GM12878 (cell line): ENCODE measurements around the gene PPP5C. TPM values are rescaled to one million over a fixed set of nuclear protein-coding genes. Genes with fewer than 3 reads are reported as not detected.

Experiments used
- ATAC-seq: fragments of 200-7000 bp; cut with Tn5 transposase; 3 replicates; pipeline ENCODE4 v1.9.1; 2020; ENCODE audit warnings: mild to moderate bottlenecking, moderate library complexity
- BruUV-seq: library from RNA; stranded (reverse); fragments of 400-500 nt; replicated peaks from 2 replicates; lab custom pipeline; 2021; lab: Mats Ljungman, UMichigan
- CTCF ChIA-PET: fragments of 300-600 bp; sonication (Branson Sonifier 250); formaldehyde crosslinking; extraction: SDS; loops from one replicate; lab custom pipeline; 2021; ENCODE audit warnings: inconsistent platforms; lab: Yijun Ruan, JAX
- POLR2A ChIA-PET: fragments of 350-600 bp; formaldehyde crosslinking; extraction: SDS; loops from one replicate; lab custom pipeline; 2021; ENCODE audit warnings: inconsistent platforms; lab: Charles Lee
- RAD21 ChIA-PET: fragments of 300-600 bp; sonication (Branson Sonifier 250); formaldehyde crosslinking; loops from one replicate; lab custom pipeline; 2023; ENCODE audit warnings: antibody characterized with exemption; ENCODE audit not compliant: unreplicated experiment; lab: Charles Lee
- SMC1A ChIA-PET: fragments of 300-600 bp; sonication (Branson Sonifier 250); formaldehyde crosslinking; loops from one replicate; lab custom pipeline; 2023; ENCODE audit not compliant: unreplicated experiment, uncharacterized antibody; lab: Charles Lee
- DNase-seq: peaks from one replicate; pipeline ENCODE4 v3.0.0-alpha.2; 2011; ENCODE audit warnings: low read depth, low spot score
- FAIRE-seq: peaks from 3 replicates; lab custom pipeline; 2011; peaks lifted over from hg19 to GRCh38; lab: Jason Lieb, UNC
- H2AFZ ChIP-seq: 2 replicates; pipeline ENCODE4 v1.6.0; 2011; ENCODE audit warnings: low read depth, low read length, control low read depth; ENCODE audit not compliant: control insufficient read depth
- H3K27ac ChIP-seq: 2 replicates; pipeline ENCODE4 v1.5.1; 2011; ENCODE audit warnings: control low read depth; ENCODE audit not compliant: control insufficient read depth, insufficient read depth
- H3K27me3 ChIP-seq, 2 experiments: replicated peaks in 1 of 2; 2 replicates each; pipeline versions ENCODE4 v1.6.0 to v1.6.1; 2011; ENCODE audit warnings: low read length in 1 of 2; ENCODE audit not compliant: control insufficient read depth in 2 of 2, insufficient read depth in 2 of 2
- H3K36me3 ChIP-seq, 2 experiments: 2 replicates each; pipeline ENCODE4 v1.5.1; 2011; ENCODE audit warnings: low read length in 1 of 2; ENCODE audit not compliant: control insufficient read depth in 2 of 2, insufficient read depth in 2 of 2
- H3K4me1 ChIP-seq: 2 replicates; pipeline ENCODE4 v1.6.1; 2011; ENCODE audit warnings: mild to moderate bottlenecking, low read length, moderate library complexity, mixed read lengths; ENCODE audit not compliant: control insufficient read depth, insufficient read depth
- H3K4me2 ChIP-seq: 2 replicates; pipeline ENCODE4 v1.6.0; 2011; ENCODE audit warnings: control low read depth; ENCODE audit not compliant: control insufficient read depth, insufficient read depth
- H3K4me3 ChIP-seq: fragments of 200-600 bp; sonication (generic); 2 replicates; pipeline ENCODE4 v1.5.1; 2016
- H3K79me2 ChIP-seq: 2 replicates; pipeline ENCODE4 v1.6.0; 2011; ENCODE audit warnings: low read length; ENCODE audit not compliant: control insufficient read depth, insufficient read depth
- H3K9ac ChIP-seq: 2 replicates; pipeline ENCODE4 v1.8.0; 2011; ENCODE audit warnings: low read length, control low read depth, mixed read lengths; ENCODE audit not compliant: control insufficient read depth, insufficient read depth
- H3K9me3 ChIP-seq: replicated peaks from 3 replicates; pipeline ENCODE4 v1.5.1; 2011; ENCODE audit warnings: mild to moderate bottlenecking, low read length; ENCODE audit not compliant: control insufficient read depth, insufficient read depth
- H4K20me1 ChIP-seq: 2 replicates; pipeline ENCODE4 v1.6.0; 2011; ENCODE audit not compliant: control insufficient read depth, insufficient read depth
- BMI1 ChIP-seq: fragments of 450-650 bp; IDR thresholded peaks from 2 replicates; pipeline ENCODE4 v1.6.1; 2016; ENCODE audit warnings: mild to moderate bottlenecking, moderate library complexity, borderline replicate concordance
- MEF2A ChIP-seq: IDR thresholded peaks from 2 replicates; pipeline ENCODE4 v1.6.1; 2011; ENCODE audit warnings: low read depth, mild to moderate bottlenecking, low read length, moderate library complexity; ENCODE audit not compliant: insufficient read depth
- MEF2B ChIP-seq: fragments of 450-650 bp; IDR thresholded peaks from 2 replicates; pipeline ENCODE4 v1.6.1; 2018; ENCODE audit warnings: mild to moderate bottlenecking, moderate library complexity; ENCODE audit not compliant: partially characterized antibody, poor library complexity, severe bottlenecking
- MXI1 ChIP-seq: fragments of 150-350 bp; IDR thresholded peaks from 2 replicates; pipeline ENCODE4 v1.6.1; 2011; ENCODE audit warnings: low read depth, mild to moderate bottlenecking, inconsistent platforms, low read length, improper control_type of control experiment
- NRF1 ChIP-seq: conservative IDR thresholded peaks from 2 replicates; pipeline ENCODE4 v1.6.1; 2011; ENCODE audit warnings: mild to moderate bottlenecking, low read depth, low read length, improper control_type of control experiment
- RAD21 ChIP-seq: IDR thresholded peaks from 2 replicates; pipeline ENCODE4 v1.6.1; 2011; ENCODE audit warnings: mild to moderate bottlenecking, low read depth, low read length, moderate library complexity; ENCODE audit not compliant: insufficient read depth
- RELA ChIP-seq: fragments of 450-650 bp; IDR thresholded peaks from 2 replicates; pipeline ENCODE4 v1.8.0; 2014; ENCODE audit warnings: borderline replicate concordance; ENCODE audit not compliant: partially characterized antibody
- SMAD1 ChIP-seq: fragments of 450-650 bp; IDR thresholded peaks from 2 replicates; pipeline ENCODE4 v1.6.1; 2018; ENCODE audit warnings: mild to moderate bottlenecking, low read depth; ENCODE audit not compliant: partially characterized antibody
- SPI1 ChIP-seq: IDR thresholded peaks from 2 replicates; pipeline ENCODE4 v1.6.1; 2011; ENCODE audit warnings: low read depth, mild to moderate bottlenecking, low read length, moderate library complexity, borderline replicate concordance; ENCODE audit not compliant: insufficient read depth
- YY1 ChIP-seq: IDR thresholded peaks from 2 replicates; pipeline ENCODE4 v1.6.1; 2011; ENCODE audit warnings: low read depth, mild to moderate bottlenecking, low read length
- ZNF24 ChIP-seq: fragments of 450-650 bp; IDR thresholded peaks from 2 replicates; pipeline ENCODE4 v1.6.1; 2017; ENCODE audit warnings: antibody characterized with exemption, mild to moderate bottlenecking
- WGBS: methylation state at CpG from one replicate; pipeline ENCODE4 v1.1.6; 2016; ENCODE audit warnings: low lambda C conversion rate; ENCODE audit not compliant: insufficient replicate concordance, insufficient coverage; ENCODE audit errors: missing lambda C conversion rate; 5-methylcytosine and 5-hydroxymethylcytosine counted together
- in situ Hi-C: fragments of 300-500 bp; cut with MboI; formaldehyde crosslinking; loops from 9 replicates; pipeline ENCODE4 v1.14.3; 2018; ENCODE audit warnings: mixed read lengths
- intact Hi-C: fragments of 100-400 bp; cut with micrococcal nuclease; formaldehyde crosslinking; loops from one replicate; pipeline ENCODE4 v1.14.2; 2022; ENCODE audit not compliant: unreplicated experiment
- polyA plus RNA-seq, 11 experiments: library from polyadenylated mRNA; depleted of rRNA in 4 of 11; unstranded in 6 of 11; stranded (reverse) in 5 of 11; fragments of >200 nt; fragmentation: Nextera tagmentation in 4 of 11; fragmentation: Illumina TruSeq in 1 of 11; extraction: Ambion mirVana in 4 of 11; extraction: Trizol in 1 of 11; gene quantifications; 1 replicate in 1 of 11; 2 replicates in 10 of 11; pipeline versions ENCODE4 v1.2.1 to v1.2.3, GENCODE V29; 2011 to 2016; ENCODE audit warnings: inconsistent platforms in 2 of 11, missing spikeins in 2 of 11, low read depth in 1 of 11
- total RNA-seq, 4 experiments: library from RNA; depleted of rRNA in 3 of 4; stranded (reverse); fragments of >200 nt in 3 of 4; fragmentation: Illumina TruSeq in 1 of 4; extraction: Trizol in 1 of 4; gene quantifications; 2 replicates each; pipeline versions ENCODE4 v1.2.1 to v1.2.3, GENCODE V29; 2013 to 2021
- TF ChIP-seq, protein P1 (sequence below): fragments of 450-650 bp; formaldehyde crosslinking; IDR thresholded peaks from 2 replicates; pipeline ENCODE4 v1.5.0; 2022; ENCODE audit warnings: mild to moderate bottlenecking, missing genetic modification characterization
- TF ChIP-seq, protein P2 (sequence below): fragments of 450-650 bp; formaldehyde crosslinking; IDR thresholded peaks from 2 replicates; pipeline ENCODE4 v1.4.0; 2020; ENCODE audit warnings: mild to moderate bottlenecking, moderate library complexity

The PPP5C gene
- total and polyA plus RNA-seq, 10 of the 15 experiments (the other 5 are each of a cell fraction or from before 2014, with no cell fraction given) = 1.1 to 154 (median 94.5) TPM

DNA sequence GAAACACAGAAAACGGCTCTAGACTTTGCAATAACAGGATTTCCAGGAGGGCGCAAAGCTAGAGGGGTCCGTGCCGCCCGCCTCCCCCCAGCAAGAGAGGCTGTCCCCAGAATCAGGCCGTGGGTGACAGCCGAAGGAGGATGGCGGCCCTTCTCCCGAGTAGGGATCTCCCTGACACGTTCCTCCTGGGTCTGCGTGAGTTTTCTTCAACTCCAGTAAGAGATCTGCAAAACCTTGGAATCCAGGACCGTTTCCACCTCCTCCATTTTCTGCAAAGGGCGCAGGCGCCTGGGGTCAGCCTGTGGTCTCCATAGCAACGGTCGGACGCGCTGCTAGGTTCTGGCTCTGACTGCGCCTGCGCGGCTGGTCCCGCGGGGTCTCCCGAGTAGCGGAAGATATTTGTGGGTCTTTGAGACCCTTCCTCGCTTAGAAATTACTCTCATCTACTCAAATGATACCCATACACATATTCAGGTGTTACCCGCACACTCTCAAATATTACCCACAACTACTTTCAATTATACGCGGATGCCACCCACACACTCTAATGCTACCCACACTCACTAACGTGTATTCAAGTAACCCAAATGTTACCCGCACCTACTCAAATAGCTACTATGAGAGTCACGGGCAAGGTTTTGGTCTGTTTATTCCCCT lies 79.7 kb downstream of the PPP5C start:
- ChIA-PET CTCF (no interaction called here), POLR2A (no interaction called here), RAD21 (no interaction called here), SMC1A (no interaction called here)
- H3K79me2 ChIP-seq = no peaks in the 10 kb centered on the region
- H3K4me2 ChIP-seq = peak overlapping the region; percentile 46
- peaks cover 0 to 5% of the 10 kb centered on the region in 2 experiments; a peak in 2 of 4 replicates for H3K27me3 ChIP-seq
- ATAC-seq = peak; percentile 57
- BruUV-seq = no TSS peak
- no peaks in the 10 kb centered on the region for H3K36me3 ChIP-seq
- H3K9ac ChIP-seq = no peak overlapping the region
- no peaks in the 10 kb centered on the region for H3K4me1 ChIP-seq
- peak overlapping the region; percentile 43 for H2AFZ ChIP-seq
- intact Hi-C loops (no loop called here), in situ Hi-C loops (no loop called here)
- no peak for FAIRE-seq
- no peaks in the 10 kb centered on the region for H3K9me3 ChIP-seq
- DNase-seq = no peak
- peak overlapping the region; percentile 62; the same call in 1 of the 2 replicates for H3K4me3 ChIP-seq
- H4K20me1 ChIP-seq = no peaks in the 10 kb centered on the region
- H3K27ac ChIP-seq = no peak overlapping the region
- WGBS = 3% methylated on average over 31 of the region's 32 CpGs
- TF ChIP-seq SMAD1 (no peak), MXI1 (peak; percentile 52), BMI1 (peak; percentile 94), MEF2B (peak; percentile 36), MEF2A (no peak), YY1 (peak; percentile 48; the same call in 1 of the 2 replicates), NRF1 (peak; percentile 47), ZNF24 (no peak), RELA (no peak), SPI1 (no peak), RAD21 (no peak)
- TF ChIP-seq, protein P1, sequence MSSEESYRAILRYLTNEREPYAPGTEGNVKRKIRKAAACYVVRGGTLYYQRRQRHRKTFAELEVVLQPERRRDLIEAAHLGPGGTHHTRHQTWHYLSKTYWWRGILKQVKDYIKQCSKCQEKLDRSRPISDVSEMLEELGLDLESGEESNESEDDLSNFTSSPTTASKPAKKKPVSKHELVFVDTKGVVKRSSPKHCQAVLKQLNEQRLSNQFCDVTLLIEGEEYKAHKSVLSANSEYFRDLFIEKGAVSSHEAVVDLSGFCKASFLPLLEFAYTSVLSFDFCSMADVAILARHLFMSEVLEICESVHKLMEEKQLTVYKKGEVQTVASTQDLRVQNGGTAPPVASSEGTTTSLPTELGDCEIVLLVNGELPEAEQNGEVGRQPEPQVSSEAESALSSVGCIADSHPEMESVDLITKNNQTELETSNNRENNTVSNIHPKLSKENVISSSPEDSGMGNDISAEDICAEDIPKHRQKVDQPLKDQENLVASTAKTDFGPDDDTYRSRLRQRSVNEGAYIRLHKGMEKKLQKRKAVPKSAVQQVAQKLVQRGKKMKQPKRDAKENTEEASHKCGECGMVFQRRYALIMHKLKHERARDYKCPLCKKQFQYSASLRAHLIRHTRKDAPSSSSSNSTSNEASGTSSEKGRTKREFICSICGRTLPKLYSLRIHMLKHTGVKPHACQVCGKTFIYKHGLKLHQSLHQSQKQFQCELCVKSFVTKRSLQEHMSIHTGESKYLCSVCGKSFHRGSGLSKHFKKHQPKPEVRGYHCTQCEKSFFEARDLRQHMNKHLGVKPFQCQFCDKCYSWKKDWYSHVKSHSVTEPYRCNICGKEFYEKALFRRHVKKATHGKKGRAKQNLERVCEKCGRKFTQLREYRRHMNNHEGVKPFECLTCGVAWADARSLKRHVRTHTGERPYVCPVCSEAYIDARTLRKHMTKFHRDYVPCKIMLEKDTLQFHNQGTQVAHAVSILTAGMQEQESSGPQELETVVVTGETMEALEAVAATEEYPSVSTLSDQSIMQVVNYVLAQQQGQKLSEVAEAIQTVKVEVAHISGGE (CRISPR knock-in tag) = no peak
- TF ChIP-seq, protein P2, sequence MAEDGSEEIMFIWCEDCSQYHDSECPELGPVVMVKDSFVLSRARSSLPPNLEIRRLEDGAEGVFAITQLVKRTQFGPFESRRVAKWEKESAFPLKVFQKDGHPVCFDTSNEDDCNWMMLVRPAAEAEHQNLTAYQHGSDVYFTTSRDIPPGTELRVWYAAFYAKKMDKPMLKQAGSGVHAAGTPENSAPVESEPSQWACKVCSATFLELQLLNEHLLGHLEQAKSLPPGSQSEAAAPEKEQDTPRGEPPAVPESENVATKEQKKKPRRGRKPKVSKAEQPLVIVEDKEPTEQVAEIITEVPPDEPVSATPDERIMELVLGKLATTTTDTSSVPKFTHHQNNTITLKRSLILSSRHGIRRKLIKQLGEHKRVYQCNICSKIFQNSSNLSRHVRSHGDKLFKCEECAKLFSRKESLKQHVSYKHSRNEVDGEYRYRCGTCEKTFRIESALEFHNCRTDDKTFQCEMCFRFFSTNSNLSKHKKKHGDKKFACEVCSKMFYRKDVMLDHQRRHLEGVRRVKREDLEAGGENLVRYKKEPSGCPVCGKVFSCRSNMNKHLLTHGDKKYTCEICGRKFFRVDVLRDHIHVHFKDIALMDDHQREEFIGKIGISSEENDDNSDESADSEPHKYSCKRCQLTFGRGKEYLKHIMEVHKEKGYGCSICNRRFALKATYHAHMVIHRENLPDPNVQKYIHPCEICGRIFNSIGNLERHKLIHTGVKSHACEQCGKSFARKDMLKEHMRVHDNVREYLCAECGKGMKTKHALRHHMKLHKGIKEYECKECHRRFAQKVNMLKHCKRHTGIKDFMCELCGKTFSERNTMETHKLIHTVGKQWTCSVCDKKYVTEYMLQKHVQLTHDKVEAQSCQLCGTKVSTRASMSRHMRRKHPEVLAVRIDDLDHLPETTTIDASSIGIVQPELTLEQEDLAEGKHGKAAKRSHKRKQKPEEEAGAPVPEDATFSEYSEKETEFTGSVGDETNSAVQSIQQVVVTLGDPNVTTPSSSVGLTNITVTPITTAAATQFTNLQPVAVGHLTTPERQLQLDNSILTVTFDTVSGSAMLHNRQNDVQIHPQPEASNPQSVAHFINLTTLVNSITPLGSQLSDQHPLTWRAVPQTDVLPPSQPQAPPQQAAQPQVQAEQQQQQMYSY (CRISPR knock-in tag) = no peak
